ENCODE data around the gene FRMPD4. TPM values are rescaled to one million over a fixed set of nuclear protein-coding genes. Genes with fewer than 3 reads are reported as not detected.
"Not testable (repeated sequence)": the region's sequence is repeated elsewhere in the genome, so short reads cannot be mapped to it uniquely, and the experiment has no call there.

The FRMPD4 gene
- total RNA-seq, 4 donors from 2014 or later: 0.16 TPM; not detected in 3

GRCh38 chrX:12497832-12498591 lies 359.7 kb downstream of the FRMPD4 start:
- no peak overlapping the region for H3K4me3 ChIP-seq (ENCODE audit: low read depth, poor library complexity, severe bottlenecking)
- no peak for TF ChIP-seq POLR2A (IDR thresholded peaks at IDR 0.05)
- TF ChIP-seq CTCF (IDR thresholded peaks at IDR 0.05): no peak
- no peak for DNase-seq (ENCODE audit: low spot score in 2 of 2)
- 58 to 81% methylated on average over 5 to 8 of the region's 8 CpGs for WGBS, 2 donors
- intact Hi-C loops (cut with DNase I; ENCODE audit: low total_unique reads): no loop called here

- no peak for DNase-seq (ENCODE audit: low spot score in 2 of 2)
- no peak overlapping the region for H3K4me3 ChIP-seq (ENCODE audit: low read depth, poor library complexity, severe bottlenecking)
- intact Hi-C loops (cut with DNase I; ENCODE audit: low total_unique reads): no loop called here
- WGBS, 2 donors: 42 to 63% methylated on average over 3 of the region's 3 CpGs
- TF ChIP-seq CTCF (IDR thresholded peaks at IDR 0.05) (no peak), POLR2A (IDR thresholded peaks at IDR 0.05) (no peak)
Observed at GRCh38 chrX:12505127-12505526, 366.9 kb downstream of the FRMPD4 start.

GRCh38 chrX:12515384-12515783 lies 377.1 kb downstream of the FRMPD4 start:
- H3K4me3 ChIP-seq (ENCODE audit: low read depth, poor library complexity, severe bottlenecking); intact Hi-C loops (cut with DNase I; ENCODE audit: low total_unique reads); DNase-seq (ENCODE audit: low spot score in 2 of 2): not testable (repeated sequence)
- whole genome bisulfite sequencing, 2 donors: 70 to 81% methylated on average over 2 of the region's 2 CpGs

DNA sequence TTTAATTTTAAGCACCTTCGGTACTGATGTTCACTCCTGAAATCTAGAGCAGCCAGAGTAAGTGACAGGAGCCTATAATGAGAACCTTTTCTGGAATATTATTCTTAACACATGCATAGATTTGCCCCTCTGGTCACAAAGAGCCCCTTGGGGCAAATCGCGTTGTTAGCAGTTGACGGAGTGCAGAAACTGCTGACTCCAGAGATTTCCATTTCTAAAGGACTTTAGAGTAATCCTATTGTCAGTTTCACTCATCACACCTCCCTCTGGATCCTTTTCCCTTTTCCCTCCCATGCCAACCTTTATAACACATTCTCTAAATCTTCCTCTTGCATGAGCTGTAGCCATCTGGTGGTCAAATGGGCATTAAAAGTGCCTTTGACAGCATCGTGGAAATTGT lies 388.0 kb downstream of the FRMPD4 start:
- DNase-seq (ENCODE audit: low spot score in 2 of 2): no peak
- TF ChIP-seq POLR2A (IDR thresholded peaks at IDR 0.05) (no peak), CTCF (IDR thresholded peaks at IDR 0.05) (no peak)
- 26 to 43% methylated on average over 5 of the region's 5 CpGs for WGBS, 2 donors
- intact Hi-C loops (cut with DNase I; ENCODE audit: low total_unique reads): no loop called here
- no peak overlapping the region for H3K4me3 ChIP-seq (ENCODE audit: low read depth, poor library complexity, severe bottlenecking)

DNA sequence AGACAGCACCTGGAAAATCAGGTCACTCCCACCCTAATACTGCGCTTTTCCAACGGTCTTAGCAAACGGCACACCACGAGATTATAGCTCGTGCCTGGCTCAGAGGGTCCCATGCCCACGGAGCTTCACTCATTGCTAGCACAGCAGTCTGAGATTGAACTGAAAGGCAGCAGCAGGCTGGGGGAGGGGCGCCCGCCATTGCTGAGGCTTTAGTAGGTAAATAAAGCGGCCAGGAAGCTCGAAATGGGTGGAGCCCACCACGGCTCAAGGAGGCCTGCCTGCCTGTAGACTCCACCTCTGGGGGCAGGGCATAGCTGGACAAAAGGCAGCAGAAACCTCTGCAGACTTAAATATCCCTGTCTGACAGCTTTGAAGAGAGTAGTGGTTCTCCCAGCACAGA lies 399.8 kb downstream of the FRMPD4 start:
- whole genome bisulfite sequencing, 2 donors: 62 to 90% methylated on average over 2 to 11 of the region's 11 CpGs
- DNase-seq (ENCODE audit: low spot score in 2 of 2); H3K4me3 ChIP-seq (ENCODE audit: low read depth, poor library complexity, severe bottlenecking); intact Hi-C loops (cut with DNase I; ENCODE audit: low total_unique reads): not testable (repeated sequence)

DNA sequence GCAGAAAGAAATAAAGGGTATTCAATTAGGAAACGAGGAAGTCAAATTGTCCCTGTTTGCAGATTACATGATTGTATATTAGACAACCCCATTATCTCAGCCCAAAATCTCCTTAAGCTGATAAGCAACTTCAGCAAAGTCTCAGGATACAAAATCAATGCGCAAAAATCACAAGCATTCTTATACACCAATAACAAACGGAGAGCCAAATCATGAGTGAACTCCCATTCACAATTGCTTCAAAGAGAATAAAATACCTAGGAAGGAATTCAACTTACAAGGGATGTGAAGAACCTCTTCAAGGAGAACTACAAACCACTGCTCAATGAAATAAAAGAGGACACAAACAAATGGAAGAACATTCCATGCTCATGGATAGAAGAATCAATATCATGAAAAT lies 404.0 kb downstream of the FRMPD4 start:
- H3K4me3 ChIP-seq (ENCODE audit: low read depth, poor library complexity, severe bottlenecking); DNase-seq (ENCODE audit: low spot score in 2 of 2); intact Hi-C loops (cut with DNase I; ENCODE audit: low total_unique reads): not testable (repeated sequence)
- WGBS, 2 donors: 73 to 87% methylated on average over 3 of the region's 3 CpGs

GRCh38 chrX:12548341-12548740 lies 410.1 kb downstream of the FRMPD4 start:
- WGBS, 2 donors: 68 to 81% methylated on average over 3 of the region's 3 CpGs
- TF ChIP-seq POLR2A (IDR thresholded peaks at IDR 0.05) (no peak), CTCF (IDR thresholded peaks at IDR 0.05) (no peak)
- intact Hi-C loops (cut with DNase I; ENCODE audit: low total_unique reads): no loop called here
- no peak overlapping the region for H3K4me3 ChIP-seq (ENCODE audit: low read depth, poor library complexity, severe bottlenecking)
- DNase-seq (ENCODE audit: low spot score in 2 of 2): no peak

Measured in lower leg skin (tissue), 4 donors.